Neuron (in vitro differentiated cells): ENCODE data around the gene STX18.

ENCODE experiments used
- H2AFZ ChIP-seq: one replicate; pipeline ENCODE4 v1.6.1; 2013; ENCODE audit warnings: low read depth, mild to moderate bottlenecking, inconsistent platforms, low read length, moderate library complexity
- H3K27me3 ChIP-seq: one replicate; pipeline ENCODE4 v1.6.1; 2013; ENCODE audit warnings: low read length; ENCODE audit not compliant: insufficient read depth
- H3K36me3 ChIP-seq: one replicate; pipeline ENCODE4 v1.6.1; 2013; ENCODE audit warnings: low read length; ENCODE audit not compliant: insufficient read depth
- H3K4me1 ChIP-seq: one replicate; pipeline ENCODE4 v1.6.1; 2013; ENCODE audit warnings: low read length; ENCODE audit not compliant: insufficient read depth
- H3K4me3 ChIP-seq: 2 replicates; pipeline ENCODE4 v1.5.1; 2013; ENCODE audit warnings: mild to moderate bottlenecking, low read length, moderate library complexity
- H3K9me3 ChIP-seq: one replicate; pipeline ENCODE4 v1.6.1; 2013; ENCODE audit warnings: low read length

The STX18 gene

DNA sequence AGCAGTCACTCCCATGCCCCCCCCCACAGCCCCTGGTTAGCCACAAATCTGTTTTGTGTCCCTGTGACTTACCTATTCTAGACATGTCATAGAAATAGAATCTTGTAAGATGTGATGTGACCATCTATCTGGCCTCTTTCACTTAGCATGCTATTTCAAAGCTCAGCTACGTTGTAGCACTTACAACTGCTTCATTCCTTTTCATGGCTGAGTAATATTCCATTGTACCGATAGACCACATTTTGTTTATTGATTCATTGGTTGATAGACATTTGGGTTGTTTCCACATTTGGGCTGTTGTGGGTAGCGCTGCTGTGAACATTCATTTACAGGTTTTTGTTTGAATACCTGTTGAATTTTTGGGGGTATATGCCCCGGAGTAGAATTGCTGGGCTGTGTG, 143.4 kb downstream of the STX18 start:
- no peaks in the 10 kb centered on the region for H3K27me3 ChIP-seq
- no peaks in the 10 kb centered on the region for H3K36me3 ChIP-seq
- H2AFZ ChIP-seq = no peak overlapping the region

DNA sequence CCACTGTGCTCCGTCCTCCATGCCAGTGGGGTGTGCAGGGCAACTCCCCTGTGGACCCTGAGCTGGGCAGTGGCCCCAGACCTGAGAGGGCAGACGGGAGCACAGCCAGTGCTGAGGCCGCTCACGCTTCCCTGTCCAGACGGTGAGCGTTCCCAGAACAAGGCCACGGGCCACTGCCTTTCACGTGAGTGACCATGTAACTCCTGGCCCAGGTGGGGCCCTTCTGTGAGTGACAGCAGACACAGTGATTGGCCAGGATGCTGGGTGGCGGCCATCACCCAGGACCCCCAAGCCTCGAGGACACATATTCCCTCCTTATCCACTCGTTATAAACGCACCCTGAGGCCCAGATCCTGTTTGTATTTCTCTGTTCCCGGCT, 144.4 kb downstream of the STX18 start:
- Histone ChIP-seq H2AFZ (no peak overlapping the region), H3K27me3 (no peaks in the 10 kb centered on the region), H3K36me3 (no peaks in the 10 kb centered on the region), H3K4me3 (no peak overlapping the region), H3K9me3 (no peaks in the 10 kb centered on the region), H3K4me1 (peaks cover 19% of the 10 kb centered on the region)

More for the DNA sequence above, 143.4 kb downstream of the STX18 start:
- H3K4me1 ChIP-seq = peaks cover 19% of the 10 kb centered on the region
- no peaks in the 10 kb centered on the region for H3K9me3 ChIP-seq
- no peak overlapping the region for H3K4me3 ChIP-seq

DNA sequence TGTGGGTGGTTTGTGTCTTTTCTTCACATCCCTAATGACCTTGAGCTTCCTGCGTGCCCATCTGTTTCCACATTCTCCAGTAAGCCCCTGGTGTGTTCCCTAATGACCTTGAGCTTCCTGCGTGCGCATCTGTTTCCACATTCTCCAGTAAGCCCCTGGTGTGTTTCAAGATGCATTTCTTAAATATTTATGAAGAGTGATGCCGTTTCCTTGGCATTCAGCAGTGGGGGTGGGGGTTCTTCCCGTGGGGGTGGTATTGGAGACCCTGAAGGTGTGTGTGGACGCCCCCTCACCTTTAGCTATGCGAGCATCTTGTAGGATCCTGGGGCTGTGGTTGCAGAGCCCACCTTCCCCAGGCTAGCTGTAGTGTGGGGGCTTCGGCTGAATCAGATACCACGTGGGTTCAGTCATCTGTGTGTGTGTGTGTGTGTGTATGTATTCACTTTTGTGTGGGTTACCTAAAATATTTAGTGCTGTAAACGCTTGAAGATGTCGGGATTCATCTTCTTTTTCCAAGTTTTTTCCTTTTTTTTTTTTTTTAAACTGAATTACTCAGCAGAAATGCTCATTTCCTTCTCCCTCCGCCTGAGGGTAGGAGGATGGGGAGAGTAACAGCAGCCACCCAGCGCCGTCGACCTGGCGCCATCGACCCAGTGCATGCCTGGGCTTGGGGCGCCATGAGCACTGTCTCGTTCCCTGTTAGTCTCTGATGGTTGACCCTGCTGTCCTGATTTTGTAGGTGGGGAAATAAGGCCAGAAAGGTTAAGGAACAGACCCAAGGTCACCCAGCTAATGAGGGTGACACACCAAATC, 145.0 kb downstream of the STX18 start:
- no peaks in the 10 kb centered on the region for H3K27me3 ChIP-seq
- no peak overlapping the region for H3K4me3 ChIP-seq
- peaks cover 19% of the 10 kb centered on the region for H3K4me1 ChIP-seq
- no peaks in the 10 kb centered on the region for H3K9me3 ChIP-seq
- no peak overlapping the region for H2AFZ ChIP-seq
- H3K36me3 ChIP-seq = peaks cover 3% of the 10 kb centered on the region

DNA sequence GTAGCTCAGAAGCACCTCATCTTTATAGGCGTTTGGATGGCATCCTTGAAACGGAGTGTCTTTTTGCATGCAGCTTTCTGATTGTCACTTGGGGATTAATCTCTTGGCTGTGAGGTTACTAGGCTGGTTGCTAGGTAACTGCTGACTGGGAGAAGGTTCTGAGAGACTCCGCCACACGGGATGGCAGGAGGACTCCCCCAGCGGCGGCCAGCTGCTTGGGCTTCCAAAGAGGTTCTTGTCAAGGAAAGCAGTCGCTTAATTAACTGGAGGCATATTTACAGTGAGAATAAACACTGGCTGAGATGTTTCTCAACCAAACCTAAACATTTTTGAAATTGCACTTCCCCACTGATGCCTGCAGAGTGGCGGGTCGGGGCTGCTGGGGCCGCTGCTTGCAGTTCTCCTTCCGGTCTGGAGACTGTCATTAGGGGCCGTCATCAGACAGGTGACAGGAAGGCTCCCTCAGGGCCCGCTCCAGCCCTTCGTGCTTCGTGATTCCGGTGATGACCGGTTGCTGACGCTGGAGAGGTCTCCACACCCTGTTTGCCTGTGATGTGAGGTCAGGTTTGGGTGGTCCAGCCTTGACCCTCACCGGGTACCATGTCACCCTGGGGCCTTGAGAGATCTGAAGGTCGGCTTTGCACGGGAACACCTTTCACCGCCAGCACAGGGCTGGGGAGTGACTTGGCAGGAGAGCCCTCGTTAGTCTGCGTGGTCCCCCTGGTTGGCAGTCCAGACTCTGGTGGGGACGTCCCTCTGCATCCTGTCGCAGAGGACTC, 145.8 kb downstream of the STX18 start:
- H3K4me1 ChIP-seq = peaks cover 19% of the 10 kb centered on the region
- peaks cover 3% of the 10 kb centered on the region for H3K36me3 ChIP-seq
- H3K9me3 ChIP-seq = no peaks in the 10 kb centered on the region
- H3K4me3 ChIP-seq = no peak overlapping the region
- H3K27me3 ChIP-seq = no peaks in the 10 kb centered on the region
- H2AFZ ChIP-seq = no peak overlapping the region

DNA sequence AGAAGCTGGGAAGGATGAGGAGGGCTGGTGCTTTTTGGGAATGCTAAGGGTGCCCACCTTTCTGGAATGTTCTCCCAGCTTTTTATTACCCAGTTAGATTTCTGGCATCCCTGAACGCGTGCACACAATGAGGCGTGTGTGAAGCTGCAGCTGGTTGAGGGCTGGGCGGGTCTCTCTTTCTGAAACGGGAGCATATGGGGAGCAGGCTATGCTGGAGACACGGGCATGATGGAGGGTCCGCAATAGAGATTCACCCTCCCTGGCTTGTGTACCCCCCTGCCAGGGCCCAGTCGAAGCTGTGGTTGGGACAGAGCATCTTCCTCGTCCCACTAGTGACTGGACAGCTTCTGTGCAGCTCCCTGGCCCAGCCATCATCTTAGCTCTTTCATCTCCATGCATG, 146.5 kb downstream of the STX18 start:
- no peak overlapping the region for H3K4me3 ChIP-seq
- H2AFZ ChIP-seq = no peak overlapping the region
- no peaks in the 10 kb centered on the region for H3K27me3 ChIP-seq
- H3K9me3 ChIP-seq = no peaks in the 10 kb centered on the region
- peaks cover 19% of the 10 kb centered on the region for H3K4me1 ChIP-seq
- H3K36me3 ChIP-seq = peaks cover 3% of the 10 kb centered on the region

DNA sequence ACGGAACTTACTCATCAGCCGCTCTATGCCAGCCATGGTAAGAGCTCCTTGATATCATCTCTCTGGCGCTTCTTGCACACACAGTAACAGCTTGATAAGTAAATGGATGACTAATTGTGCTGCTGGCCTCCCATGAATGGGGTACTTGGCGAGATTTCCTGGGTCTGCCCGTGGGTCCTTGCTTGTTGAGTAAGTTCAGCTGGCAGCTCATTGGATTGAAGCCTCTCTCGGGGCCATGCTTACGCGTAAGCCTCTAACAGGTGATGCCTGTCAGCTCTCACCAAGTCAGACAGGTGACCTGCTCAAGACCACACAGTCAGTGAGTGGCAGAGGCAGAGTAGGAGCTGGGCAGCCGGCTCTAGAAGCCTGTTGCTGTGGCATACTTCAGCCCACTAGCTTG, 147.2 kb downstream of the STX18 start:
- H3K9me3 ChIP-seq = no peaks in the 10 kb centered on the region
- H3K36me3 ChIP-seq = peaks cover 3% of the 10 kb centered on the region
- H3K4me1 ChIP-seq = peaks cover 19% of the 10 kb centered on the region
- H3K4me3 ChIP-seq = no peak overlapping the region
- H2AFZ ChIP-seq = no peak overlapping the region
- H3K27me3 ChIP-seq = no peaks in the 10 kb centered on the region

DNA sequence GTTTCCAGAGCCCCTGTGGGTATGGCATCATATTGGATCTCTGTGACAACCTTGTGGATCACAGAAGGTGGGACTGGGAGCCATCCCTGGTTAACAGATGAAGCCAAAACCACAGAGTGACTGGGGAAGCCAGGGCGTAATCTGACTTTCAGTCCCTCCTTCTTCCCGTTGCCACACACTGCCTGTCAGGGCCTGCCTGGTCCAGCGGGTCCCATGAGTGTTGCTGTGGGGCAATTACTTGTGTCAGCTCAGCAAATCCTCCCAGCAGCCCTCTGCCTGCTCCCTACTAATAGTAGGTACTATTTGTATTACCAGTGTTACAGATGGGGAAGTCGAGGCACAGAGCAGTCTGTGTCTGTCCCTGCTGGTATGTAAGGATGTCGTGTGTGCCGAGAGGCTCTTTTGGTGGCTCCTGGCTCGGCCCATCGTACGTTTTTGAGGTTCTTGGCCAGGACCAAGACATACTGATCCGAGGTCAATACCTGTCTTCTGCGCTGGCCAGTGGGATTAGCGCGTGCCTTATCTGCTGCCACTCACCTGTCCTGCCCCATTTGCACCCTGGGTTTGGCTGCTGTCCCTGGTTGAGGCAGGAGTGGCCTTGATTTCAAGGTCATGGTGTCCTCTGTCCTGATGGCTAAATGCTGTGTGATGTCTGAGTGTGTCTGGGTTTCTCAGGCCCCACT, 149.2 kb downstream of the STX18 start:
- Histone ChIP-seq H3K4me1 (peaks cover 24% of the 10 kb centered on the region), H3K36me3 (peaks cover 3% of the 10 kb centered on the region), H3K9me3 (no peaks in the 10 kb centered on the region), H3K27me3 (no peaks in the 10 kb centered on the region), H2AFZ (no peak overlapping the region), H3K4me3 (no peak overlapping the region)

DNA sequence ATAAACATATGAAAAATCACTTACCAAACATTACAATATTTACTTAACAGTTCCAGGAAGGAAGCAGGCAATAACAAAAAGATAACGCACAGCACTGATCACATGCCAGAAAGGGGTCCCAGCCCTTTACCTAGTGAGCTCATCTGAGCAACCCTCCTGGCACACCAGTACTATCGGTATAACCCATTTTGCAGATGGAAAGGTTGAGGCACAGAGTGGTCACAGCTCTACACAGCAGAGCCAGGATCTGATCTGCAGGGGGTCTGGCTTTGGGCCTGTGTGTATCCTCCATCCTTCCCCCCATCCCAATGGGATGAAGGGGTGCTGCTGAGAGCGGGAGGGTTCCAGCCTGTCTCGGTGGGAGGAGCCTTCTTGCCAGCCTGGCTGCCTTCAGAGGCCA, 150.0 kb downstream of the STX18 start:
- H3K4me1 ChIP-seq = peaks cover 24% of the 10 kb centered on the region
- no peaks in the 10 kb centered on the region for H3K27me3 ChIP-seq
- H3K4me3 ChIP-seq = no peak overlapping the region
- no peaks in the 10 kb centered on the region for H3K9me3 ChIP-seq
- peaks cover 3% of the 10 kb centered on the region for H3K36me3 ChIP-seq
- no peak overlapping the region for H2AFZ ChIP-seq

DNA sequence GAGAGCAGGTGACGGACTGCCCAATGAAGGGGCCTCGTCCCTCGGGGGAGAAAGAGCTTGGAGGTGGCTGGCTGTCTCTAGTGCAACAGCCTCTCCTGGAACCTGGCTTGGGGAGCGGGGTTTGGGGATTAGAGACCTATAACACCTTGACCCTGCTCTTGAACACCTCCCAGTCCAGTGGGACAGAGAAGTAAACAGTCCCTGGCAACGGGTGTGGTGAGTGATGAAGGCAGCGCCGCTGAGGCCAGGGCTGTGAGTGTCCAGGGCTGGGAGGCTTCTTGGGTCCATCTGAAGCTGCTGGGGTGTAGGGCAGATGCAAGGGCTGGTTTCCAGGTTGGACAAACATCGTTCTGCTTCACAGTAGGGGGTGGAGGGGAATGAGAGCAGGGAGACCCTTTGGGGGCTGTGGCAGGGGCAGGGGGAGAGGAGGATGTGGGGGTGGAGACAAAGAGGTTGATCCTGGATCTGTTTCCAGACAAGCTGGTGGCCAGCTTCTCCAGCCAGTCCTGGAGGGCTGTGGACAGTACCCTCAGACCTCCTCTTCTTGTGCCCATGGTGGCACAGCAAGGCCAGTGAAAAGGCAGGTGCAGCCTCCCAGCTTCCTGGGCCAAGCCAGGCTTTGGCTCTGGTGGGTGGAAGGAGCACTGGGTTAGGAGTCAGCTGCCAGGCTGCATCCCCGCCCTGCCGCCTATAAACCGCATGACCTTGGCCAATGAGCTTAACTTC, 151.2 kb downstream of the STX18 start:
- H3K9me3 ChIP-seq = no peaks in the 10 kb centered on the region
- no peak overlapping the region for H2AFZ ChIP-seq
- peaks cover 3% of the 10 kb centered on the region for H3K36me3 ChIP-seq
- H3K27me3 ChIP-seq = peaks cover 8% of the 10 kb centered on the region
- peaks cover 19% of the 10 kb centered on the region for H3K4me1 ChIP-seq
- H3K4me3 ChIP-seq = no peak overlapping the region

DNA sequence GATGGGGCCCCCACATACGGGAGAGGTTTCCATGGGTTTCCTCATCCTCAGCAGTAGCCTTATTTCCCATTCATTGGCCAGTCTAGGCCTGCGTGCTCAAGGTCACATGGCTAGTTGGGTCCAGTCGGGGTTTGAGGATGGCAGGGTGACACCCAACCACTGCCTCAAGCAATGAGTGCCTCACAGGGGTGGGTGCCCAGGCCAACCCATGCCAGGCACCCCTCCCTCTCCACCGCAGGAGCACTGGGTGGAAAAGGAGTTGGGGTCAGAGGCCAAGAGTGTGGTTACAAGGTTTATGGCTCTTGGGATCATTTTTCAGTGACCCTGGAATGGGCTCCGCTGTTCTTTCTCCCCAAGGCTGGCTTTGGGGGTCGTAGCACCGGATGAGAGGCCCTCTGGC, 151.8 kb downstream of the STX18 start:
- peaks cover 3% of the 10 kb centered on the region for H3K36me3 ChIP-seq
- H3K27me3 ChIP-seq = peaks cover 14% of the 10 kb centered on the region
- H2AFZ ChIP-seq = no peak overlapping the region
- peaks cover 12% of the 10 kb centered on the region for H3K4me1 ChIP-seq
- no peaks in the 10 kb centered on the region for H3K9me3 ChIP-seq
- no peak overlapping the region for H3K4me3 ChIP-seq

DNA sequence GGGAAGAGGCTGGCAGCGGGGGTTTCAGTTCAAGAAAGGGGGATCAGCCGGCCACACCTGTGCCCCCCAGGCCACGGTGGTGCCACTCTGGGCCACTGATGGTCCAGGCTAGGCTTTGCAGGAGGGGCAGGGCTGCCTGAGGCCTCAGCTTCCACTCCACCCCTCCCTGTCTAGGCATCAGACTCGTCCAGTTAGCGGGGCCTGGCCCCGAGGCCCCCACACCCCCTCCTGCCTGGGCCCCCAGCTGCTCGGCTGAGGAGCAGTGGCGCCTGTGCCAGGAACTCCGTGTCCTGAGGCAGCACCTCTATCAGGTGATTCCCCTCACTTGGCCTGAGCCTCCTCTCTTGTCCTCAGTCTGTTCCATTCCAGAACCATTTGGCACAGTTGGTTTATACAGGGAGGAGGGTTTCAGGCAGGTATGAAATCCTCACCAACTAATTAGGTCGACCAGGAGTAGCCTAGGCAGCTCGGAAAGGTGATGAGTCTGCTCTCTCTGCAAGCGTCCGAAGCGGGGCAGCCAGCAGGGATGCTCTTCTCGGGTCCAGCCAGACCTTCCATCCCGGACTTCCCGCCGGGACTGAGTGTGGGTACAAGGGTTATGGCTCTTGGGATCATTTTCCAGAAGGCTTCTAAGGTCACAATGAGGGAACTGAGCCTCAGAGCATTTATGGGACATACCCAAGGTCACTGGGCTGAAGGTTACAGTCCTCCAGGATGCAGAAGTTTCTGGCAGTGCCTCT, 152.8 kb downstream of the STX18 start:
- Histone ChIP-seq H3K36me3 (peaks cover 3% of the 10 kb centered on the region), H3K27me3 (peaks cover 24% of the 10 kb centered on the region), H3K4me1 (peaks cover 10% of the 10 kb centered on the region), H2AFZ (no peak overlapping the region), H3K4me3 (no peak overlapping the region), H3K9me3 (no peaks in the 10 kb centered on the region)

DNA sequence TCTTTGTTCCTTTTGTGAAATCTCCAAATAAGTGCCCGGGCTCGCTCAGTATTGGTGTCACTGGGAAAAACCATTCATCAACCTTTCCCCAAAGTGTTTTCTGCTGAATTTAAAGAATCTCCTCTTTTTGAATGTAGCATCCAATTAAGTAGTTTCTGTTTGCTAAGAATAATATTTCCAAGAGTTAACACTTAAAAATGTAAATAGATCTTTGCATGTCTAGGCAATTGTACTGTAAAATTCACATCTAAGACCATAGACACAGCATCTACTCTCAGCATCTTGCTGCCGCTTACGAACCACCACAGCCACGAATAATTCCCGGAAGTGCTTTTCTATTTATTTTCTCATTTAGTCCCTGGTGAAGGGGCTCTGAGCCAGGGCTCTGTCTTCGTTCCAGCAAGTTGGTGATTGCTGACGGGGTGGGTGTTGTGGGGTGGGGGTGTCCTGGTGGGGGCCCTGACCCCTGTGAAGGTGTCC, 153.5 kb downstream of the STX18 start:
- Histone ChIP-seq H2AFZ (no peak overlapping the region), H3K27me3 (peaks cover 30% of the 10 kb centered on the region), H3K4me3 (no peak overlapping the region), H3K36me3 (peaks cover 3% of the 10 kb centered on the region), H3K4me1 (peaks cover 10% of the 10 kb centered on the region), H3K9me3 (no peaks in the 10 kb centered on the region)
